HepG2 (cell line): ENCODE results near the gene FDXACB1. TPM values are rescaled to one million over a fixed set of nuclear protein-coding genes. Genes with fewer than 3 reads are reported as not detected.

Experiments used
- AKNA ChIP-seq: sonication (generic); formaldehyde crosslinking; IDR thresholded peaks from 2 replicates; pipeline ENCODE4 v1.4.0; 2020; ENCODE audit warnings: missing genetic modification reagents, borderline replicate concordance
- EZH2 ChIP-seq: conservative IDR thresholded peaks from 2 replicates; pipeline ENCODE4 v1.6.1; 2012; ENCODE audit warnings: mild to moderate bottlenecking, low read depth, low read length, moderate library complexity
- GLMP ChIP-seq: sonication (generic); formaldehyde crosslinking; IDR thresholded peaks from 2 replicates; pipeline ENCODE4 v1.9.0; 2021; ENCODE audit warnings: missing genetic modification reagents, mild to moderate bottlenecking, borderline replicate concordance
- GMEB1 ChIP-seq: sonication (generic); formaldehyde crosslinking; IDR thresholded peaks from 2 replicates; pipeline ENCODE4 v1.5.1; 2020; ENCODE audit warnings: missing genetic modification reagents, mild to moderate bottlenecking, borderline replicate concordance
- GMEB2 ChIP-seq: IDR thresholded peaks from 2 replicates; pipeline ENCODE4 v1.6.1; 2016; ENCODE audit warnings: missing biosample characterization, missing genetic modification reagents, low read depth
- GPBP1L1 ChIP-seq: sonication (generic); formaldehyde crosslinking; IDR thresholded peaks from 2 replicates; pipeline ENCODE4 v1.5.0; 2020; ENCODE audit warnings: mild to moderate bottlenecking, missing genetic modification reagents
- HOMEZ ChIP-seq: IDR thresholded peaks from 2 replicates; pipeline ENCODE4 v1.6.1; 2016; ENCODE audit warnings: low read depth
- HOXA7 ChIP-seq: sonication (generic); formaldehyde crosslinking; IDR thresholded peaks from 2 replicates; pipeline ENCODE4 v1.8.1; 2022; ENCODE audit warnings: mild to moderate bottlenecking, missing genetic modification reagents, moderate library complexity
- PHF20 ChIP-seq: sonication (generic); formaldehyde crosslinking; IDR thresholded peaks from 2 replicates; pipeline ENCODE4 v1.5.0; 2020; ENCODE audit warnings: mild to moderate bottlenecking, missing genetic modification reagents
- PHF5A ChIP-seq: IDR thresholded peaks from one replicate; pipeline ENCODE4 v1.6.1; 2018; ENCODE audit warnings: low read depth, missing genetic modification reagents; ENCODE audit not compliant: unreplicated experiment
- SALL2 ChIP-seq: sonication (generic); formaldehyde crosslinking; IDR thresholded peaks from 2 replicates; pipeline ENCODE4 v1.8.1; 2023; ENCODE audit warnings: mild to moderate bottlenecking, missing genetic modification reagents, inconsistent platforms
- SETDB1 ChIP-seq: sonication (generic); formaldehyde crosslinking; IDR thresholded peaks from 2 replicates; pipeline ENCODE4 v1.5.1; 2020; ENCODE audit warnings: missing genetic modification reagents, mild to moderate bottlenecking, borderline replicate concordance
- SP2 ChIP-seq: sonication (generic); formaldehyde crosslinking; IDR thresholded peaks from 2 replicates; pipeline ENCODE4 v1.5.1; 2020; ENCODE audit warnings: mild to moderate bottlenecking, missing genetic modification reagents
- ZC3H13 ChIP-seq: sonication (generic); formaldehyde crosslinking; IDR thresholded peaks from 2 replicates; pipeline ENCODE4 v1.8.1; 2023; ENCODE audit warnings: mild to moderate bottlenecking, missing genetic modification reagents, moderate library complexity
- ZNF7 ChIP-seq: IDR thresholded peaks from 2 replicates; pipeline ENCODE4 v1.6.1; 2016; ENCODE audit warnings: missing biosample characterization, missing genetic modification reagents
- polyA plus RNA-seq, 8 experiments: library from polyadenylated mRNA; depleted of rRNA in 3 of 8; stranded (reverse) in 7 of 8; unstranded in 1 of 8; fragments of >200 nt; fragmentation: Illumina TruSeq in 4 of 8; extraction: Trizol in 4 of 8; gene quantifications; 2 replicates each; pipeline versions ENCODE4 v1.2.1 to v1.2.3, GENCODE V29; 2011 to 2016; ENCODE audit warnings: low read depth in 4 of 8, missing spikeins in 1 of 8, mixed read lengths in 1 of 8; ENCODE audit not compliant: insufficient read depth in 1 of 8
- total RNA-seq, 5 experiments: library from RNA; depleted of rRNA; stranded (reverse); fragments of >200 nt; fragmentation: Illumina TruSeq; extraction: Trizol; gene quantifications; 2 replicates each; pipeline ENCODE4 v1.2.3, GENCODE V29; 2016; ENCODE audit warnings: low read depth in 1 of 5

FDXACB1 gene
- total and polyA plus RNA-seq, 2 of the 13 experiments (the other 11 are each of a cell fraction or from before 2014, with no cell fraction given), result 1.1 to 3.4 TPM

- TF ChIP-seq EZH2, result no peak
- peak; percentile 77; the same call in 1 of the 2 replicates for TF ChIP-seq HOMEZ (CRISPR knock-in tag)
- peak; percentile 79 for TF ChIP-seq SP2 (CRISPR knock-in tag)
- no peak for TF ChIP-seq PHF5A (CRISPR knock-in tag)
- TF ChIP-seq GMEB1 (CRISPR knock-in tag), result peak; percentile 56; the same call in 1 of the 2 replicates
- TF ChIP-seq HOXA7, result no peak
- TF ChIP-seq SETDB1 (CRISPR knock-in tag), result 0 out of 2 replicates have a peak, but pooled peaks have one; percentile 17
- no peak for TF ChIP-seq ZNF7 (CRISPR knock-in tag)
- TF ChIP-seq ZC3H13 (CRISPR knock-in tag), result no peak
- no peak for TF ChIP-seq GLMP (CRISPR knock-in tag)
- TF ChIP-seq GMEB2 (CRISPR knock-in tag), result no peak
- no peak for TF ChIP-seq AKNA (CRISPR knock-in tag)
- TF ChIP-seq SALL2 (CRISPR knock-in tag), result peak; percentile 61; the same call in 1 of the 2 replicates
- no peak for TF ChIP-seq GPBP1L1 (CRISPR knock-in tag)
- TF ChIP-seq PHF20 (CRISPR knock-in tag), result peak; percentile 77
Measured at GRCh38 chr11:111926505-111927391, 47.8 kb upstream of the FDXACB1 start (continued).
